ENCODE measurements around the gene TMC3. TPM values are rescaled to one million over a fixed set of nuclear protein-coding genes. Genes with fewer than 3 reads are reported as not detected.

Gene TMC3
- total and polyA plus RNA-seq, 10 of the 15 experiments (the other 5 are each of a cell fraction or from before 2014, with no cell fraction given): 0.03 to 0.04 (median 0.04) TPM; not detected in 7

- H3K79me2 ChIP-seq (ENCODE audit: control insufficient read depth, insufficient read depth, low read length): no peaks in the 10 kb centered on the region
- FAIRE-seq (no peak), ATAC-seq (no peak), DNase-seq (ENCODE audit: low read depth, low spot score) (no peak)
- no peak overlapping the region for H3K27ac ChIP-seq (ENCODE audit: control insufficient read depth, insufficient read depth)
- no peaks in the 10 kb centered on the region for H3K4me1 ChIP-seq (ENCODE audit: control insufficient read depth, insufficient read depth, low read length)
- H4K20me1 ChIP-seq (ENCODE audit: control insufficient read depth, insufficient read depth): no peaks in the 10 kb centered on the region
- H3K9me3 ChIP-seq (replicated peaks; ENCODE audit: control insufficient read depth, insufficient read depth, low read length): no peaks in the 10 kb centered on the region
- no TSS peak for BruUV-seq (replicated peaks)
- in situ Hi-C loops (cut with MboI): no loop called here
- H3K9ac ChIP-seq (ENCODE audit: control insufficient read depth, insufficient read depth, low read length): no peak overlapping the region
- ChIA-PET RAD21 (ENCODE audit: unreplicated experiment) (no interaction called here), CTCF (interaction anchor here (1.4 kb wide), 1 partner anchor 94 kb away, joined by 3 read pairs; no protein-coding TSS in a partner anchor), SMC1A (ENCODE audit: uncharacterized antibody, unreplicated experiment) (no interaction called here), POLR2A (no interaction called here)
- H3K36me3 ChIP-seq (ENCODE audit: control insufficient read depth in 2 of 2, insufficient read depth in 2 of 2, low read length in 1 of 2): no peaks in the 10 kb centered on the region
- WGBS (ENCODE audit: insufficient coverage, insufficient replicate concordance, low lambda C conversion rate, missing lambda C conversion rate): 47% methylated on average over 6 of the region's 6 CpGs
- H3K4me3 ChIP-seq: no peak overlapping the region
- no peak for TF ChIP-seq SIN3A (IDR thresholded peaks at IDR 0.05; ENCODE audit: low read depth, low read length)
- TF ChIP-seq RFX5 (IDR thresholded peaks at IDR 0.05; ENCODE audit: low read depth, low read length): no peak
- no peak for TF ChIP-seq RAD51 (IDR thresholded peaks at IDR 0.05)
- TF ChIP-seq STAT3 (IDR thresholded peaks at IDR 0.05; ENCODE audit: low read depth, low read length): no peak
- no peak for TF ChIP-seq BRCA1 (IDR thresholded peaks at IDR 0.05; ENCODE audit: low read depth, low read length)
- TF ChIP-seq DPF2 (IDR thresholded peaks at IDR 0.05): no peak
- H3K27me3 ChIP-seq (replicated peaks in 1 of 2; ENCODE audit: control insufficient read depth in 2 of 2, insufficient read depth in 2 of 2, low read length in 1 of 2): no peaks in the 10 kb centered on the region; a peak in 2 of 4 replicates
- H2AFZ ChIP-seq (ENCODE audit: control insufficient read depth, low read depth, low read length): no peak overlapping the region
- intact Hi-C loops (cut with micrococcal nuclease; ENCODE audit: unreplicated experiment): no loop called here
- no peak overlapping the region for H3K4me2 ChIP-seq (ENCODE audit: control insufficient read depth, insufficient read depth)
These were observed 11.1 kb upstream of the TMC3 start for GRCh38 chr15:81384891-81385720.

GRCh38 chr15:81381720-81382119, 7.7 kb upstream of the TMC3 start:
- H3K4me2 ChIP-seq (ENCODE audit: control insufficient read depth, insufficient read depth): no peak overlapping the region
- ATAC-seq (no peak), FAIRE-seq (no peak), DNase-seq (ENCODE audit: low read depth, low spot score) (no peak)
- ChIA-PET POLR2A (no interaction called here), CTCF (interaction anchor here (0.8 to 1.8 kb wide), 3 partner anchors 19 to 116 kb away, joined by 3 to 10 read pairs (median 3); no protein-coding TSS in a partner anchor), SMC1A (ENCODE audit: uncharacterized antibody, unreplicated experiment) (interaction anchor here (1.2 kb wide), 1 partner anchor 106 kb away, joined by 3 read pairs; no protein-coding TSS in a partner anchor), RAD21 (ENCODE audit: unreplicated experiment) (no interaction called here)
- H3K79me2 ChIP-seq (ENCODE audit: control insufficient read depth, insufficient read depth, low read length): no peaks in the 10 kb centered on the region
- H3K9ac ChIP-seq (ENCODE audit: control insufficient read depth, insufficient read depth, low read length): no peak overlapping the region
- H3K27me3 ChIP-seq (replicated peaks in 1 of 2; ENCODE audit: control insufficient read depth in 2 of 2, insufficient read depth in 2 of 2, low read length in 1 of 2): peaks cover 0 to 1% of the 10 kb centered on the region in 2 experiments; a peak in 2 of 4 replicates
- no peak overlapping the region for H3K4me3 ChIP-seq
- no peaks in the 10 kb centered on the region for H3K36me3 ChIP-seq (ENCODE audit: control insufficient read depth in 2 of 2, insufficient read depth in 2 of 2, low read length in 1 of 2)
- in situ Hi-C loops (cut with MboI): no loop called here
- no peak overlapping the region for H2AFZ ChIP-seq (ENCODE audit: control insufficient read depth, low read depth, low read length)
- WGBS (ENCODE audit: insufficient coverage, insufficient replicate concordance, low lambda C conversion rate, missing lambda C conversion rate): 80% methylated on average over 2 of the region's 2 CpGs
- intact Hi-C loops (cut with micrococcal nuclease; ENCODE audit: unreplicated experiment): no loop called here
- H3K9me3 ChIP-seq (replicated peaks; ENCODE audit: control insufficient read depth, insufficient read depth, low read length): no peaks in the 10 kb centered on the region
- H4K20me1 ChIP-seq (ENCODE audit: control insufficient read depth, insufficient read depth): no peaks in the 10 kb centered on the region
- no peaks in the 10 kb centered on the region for H3K4me1 ChIP-seq (ENCODE audit: control insufficient read depth, insufficient read depth, low read length)
- no peak overlapping the region for H3K27ac ChIP-seq (ENCODE audit: control insufficient read depth, insufficient read depth)
- BruUV-seq (replicated peaks): no TSS peak
- TF ChIP-seq CTCF (IDR thresholded peaks at IDR 0.05 in 2 of 3, conservative IDR thresholded peaks at IDR 0.05 in 1 of 3; ENCODE audit: control insufficient read depth in 2 of 3, extremely low read depth in 1 of 3, insufficient read depth in 1 of 3, low read depth in 3 of 3, low read length in 3 of 3): no peak
- TF ChIP-seq, protein P1, sequence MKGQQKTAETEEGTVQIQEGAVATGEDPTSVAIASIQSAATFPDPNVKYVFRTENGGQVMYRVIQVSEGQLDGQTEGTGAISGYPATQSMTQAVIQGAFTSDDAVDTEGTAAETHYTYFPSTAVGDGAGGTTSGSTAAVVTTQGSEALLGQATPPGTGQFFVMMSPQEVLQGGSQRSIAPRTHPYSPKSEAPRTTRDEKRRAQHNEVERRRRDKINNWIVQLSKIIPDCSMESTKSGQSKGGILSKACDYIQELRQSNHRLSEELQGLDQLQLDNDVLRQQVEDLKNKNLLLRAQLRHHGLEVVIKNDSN (IDR thresholded peaks at IDR 0.05; ENCODE audit: borderline replicate concordance, extremely low read length, insufficient read depth, low read depth, low read length): no peak
- no peak for TF ChIP-seq EP300 (IDR thresholded peaks at IDR 0.05; ENCODE audit: borderline replicate concordance in 1 of 2, control insufficient read depth in 1 of 2, low read depth in 2 of 2, low read length in 2 of 2)
- TF ChIP-seq SPI1 (IDR thresholded peaks at IDR 0.05; ENCODE audit: borderline replicate concordance, insufficient read depth, low read depth, low read length): no peak
- no peak for TF ChIP-seq HDAC6 (IDR thresholded peaks at IDR 0.05; ENCODE audit: unreplicated experiment)
- no peak for TF ChIP-seq EED (IDR thresholded peaks at IDR 0.05; ENCODE audit: low read depth)
